Mesendoderm (in vitro differentiated cells): ENCODE measurements around the gene HAPLN1.

Experiments used
- DNase-seq: peaks from one replicate; pipeline ENCODE4 v3.0.0; 2013
- H2AK5ac ChIP-seq: 2 replicates; pipeline ENCODE4 v1.6.1; 2013; ENCODE audit warnings: low read length, inconsistent platforms
- H2BK120ac ChIP-seq: 2 replicates; pipeline ENCODE4 v1.6.1; 2013; ENCODE audit warnings: low read depth, mild to moderate bottlenecking, low read length, moderate library complexity, mixed read lengths
- H2BK15ac ChIP-seq: replicated peaks from 2 replicates; pipeline ENCODE4 v1.6.1; 2013; ENCODE audit warnings: low read depth, mild to moderate bottlenecking, moderate library complexity
- H2BK5ac ChIP-seq: 2 replicates; pipeline ENCODE4 v1.6.1; 2013; ENCODE audit warnings: low read length, inconsistent platforms
- H3K18ac ChIP-seq: 2 replicates; pipeline ENCODE4 v1.6.1; 2013; ENCODE audit warnings: mild to moderate bottlenecking, low read length, mixed read lengths
- H3K23ac ChIP-seq: one replicate; pipeline ENCODE4 v1.6.1; 2013; ENCODE audit warnings: low read length
- H3K27ac ChIP-seq: 2 replicates; pipeline ENCODE4 v1.5.1; 2013; ENCODE audit warnings: low read depth, mild to moderate bottlenecking, inconsistent platforms, low read length, moderate library complexity
- H3K27me3 ChIP-seq: 2 replicates; pipeline ENCODE4 v1.6.1; 2013; ENCODE audit warnings: low read length, control low read depth, mild to moderate bottlenecking, inconsistent platforms; ENCODE audit not compliant: insufficient read depth, poor library complexity
- H3K36me3 ChIP-seq: 2 replicates; pipeline ENCODE4 v1.6.1; 2013; ENCODE audit warnings: low read length, inconsistent platforms; ENCODE audit not compliant: control insufficient read depth, insufficient read depth
- H3K4ac ChIP-seq: one replicate; pipeline ENCODE4 v1.6.1; 2013; ENCODE audit warnings: low read depth, mild to moderate bottlenecking, low read length, moderate library complexity
- H3K4me1 ChIP-seq: 2 replicates; pipeline ENCODE4 v1.6.1; 2013; ENCODE audit warnings: low read depth, low read length, inconsistent platforms; ENCODE audit not compliant: control insufficient read depth
- H3K4me2 ChIP-seq: 2 replicates; pipeline ENCODE4 v1.6.1; 2013; ENCODE audit warnings: low read length
- H3K4me3 ChIP-seq: 2 replicates; pipeline ENCODE4 v1.5.1; 2013; ENCODE audit warnings: mild to moderate bottlenecking, low read length
- H3K56ac ChIP-seq: one replicate; pipeline ENCODE4 v1.6.1; 2013; ENCODE audit warnings: low read length
- H3K79me1 ChIP-seq: 2 replicates; pipeline ENCODE4 v1.6.1; 2013; ENCODE audit warnings: low read length, inconsistent platforms
- H3K79me2 ChIP-seq: 2 replicates; pipeline ENCODE4 v1.6.1; 2013; ENCODE audit warnings: mild to moderate bottlenecking, low read length; ENCODE audit not compliant: control insufficient read depth, insufficient read depth
- H3K9ac ChIP-seq: 2 replicates; pipeline ENCODE4 v1.6.1; 2013; ENCODE audit warnings: low read length, inconsistent platforms
- H4K5ac ChIP-seq: one replicate; pipeline ENCODE4 v1.6.1; 2013; ENCODE audit warnings: low read length
- H4K8ac ChIP-seq: one replicate; pipeline ENCODE4 v1.6.1; 2013; ENCODE audit warnings: low read depth, mild to moderate bottlenecking, control low read depth, low read length, moderate library complexity
- WGBS: extraction: QIAGEN DNeasy Blood & Tissue Kit; methylation state at CpG from one replicate; pipeline ENCODE4 v1.1.7; 2013; ENCODE audit warnings: low lambda C conversion rate, missing lambda C conversion rate; ENCODE audit not compliant: insufficient coverage; ENCODE audit errors: extremely low coverage; 5-methylcytosine and 5-hydroxymethylcytosine counted together

HAPLN1 gene

DNA sequence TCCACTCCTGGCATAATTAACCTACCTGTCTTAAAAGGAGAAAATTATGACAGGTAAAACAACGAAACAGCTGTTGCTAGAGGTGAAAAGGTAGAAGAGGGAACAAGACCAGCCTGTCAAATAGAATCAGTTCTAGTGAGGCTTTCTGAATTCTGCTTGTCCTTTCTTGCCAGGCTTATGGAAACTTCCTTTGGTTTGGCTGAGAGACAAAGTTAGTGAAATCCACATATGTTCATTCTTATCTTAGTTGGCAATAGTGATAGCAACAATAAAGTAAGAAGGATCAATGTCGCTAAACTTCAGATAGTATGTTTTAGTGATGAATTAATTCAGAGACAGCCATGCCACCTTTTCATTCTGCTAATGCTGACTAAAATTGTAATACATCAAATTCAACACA lies 34.4 kb downstream of the HAPLN1 start:
- no CpG with 5 or more reads among the region's 2 CpGs for WGBS
- Histone ChIP-seq H3K4me3 (no peak overlapping the region), H2BK5ac (no peak overlapping the region), H3K56ac (no peak overlapping the region), H4K8ac (no peak overlapping the region), H3K9ac (no peak overlapping the region), H2AK5ac (no peak overlapping the region), H3K4me2 (no peak overlapping the region), H3K27ac (no peak overlapping the region), H2BK15ac (no peak overlapping the region), H3K4ac (no peak overlapping the region), H2BK120ac (no peak overlapping the region), H3K18ac (no peak overlapping the region), H3K79me2 (no peaks in the 10 kb centered on the region), H3K79me1 (no peaks in the 10 kb centered on the region), H3K23ac (no peak overlapping the region), H3K4me1 (no peaks in the 10 kb centered on the region), H3K27me3 (no peaks in the 10 kb centered on the region), H4K5ac (no peak overlapping the region), H3K36me3 (no peaks in the 10 kb centered on the region)
- DNase-seq, result no peak

DNA sequence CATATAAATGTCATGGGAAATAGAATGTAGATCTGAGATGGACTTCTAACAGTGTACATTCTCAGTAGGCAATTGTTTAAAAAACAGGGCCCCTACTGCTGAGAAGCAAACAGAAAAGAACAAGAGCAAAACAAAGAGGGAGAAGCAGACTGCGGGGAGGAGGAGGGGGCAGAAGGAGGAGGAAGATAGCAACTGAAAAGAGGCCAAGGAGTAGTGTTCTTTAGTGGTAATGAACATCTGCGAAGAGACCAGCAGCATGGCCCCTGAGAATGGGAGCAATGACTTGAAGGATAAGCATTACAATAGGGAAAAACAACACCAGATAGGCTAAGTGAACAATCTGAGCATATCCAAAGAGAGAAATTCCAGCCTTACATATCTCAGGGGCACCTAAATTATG lies 36.8 kb downstream of the HAPLN1 start:
- no peak overlapping the region for H3K9ac ChIP-seq
- no peak overlapping the region for H3K23ac ChIP-seq
- H3K4me1 ChIP-seq, result no peaks in the 10 kb centered on the region
- H2BK15ac ChIP-seq, result no peak overlapping the region
- no peak overlapping the region for H2BK120ac ChIP-seq
- H3K4ac ChIP-seq, result no peak overlapping the region
- H2AK5ac ChIP-seq, result no peak overlapping the region
- H4K8ac ChIP-seq, result no peak overlapping the region
- no peaks in the 10 kb centered on the region for H3K79me1 ChIP-seq
- H3K27ac ChIP-seq, result no peak overlapping the region
- H2BK5ac ChIP-seq, result no peak overlapping the region
- no peaks in the 10 kb centered on the region for H3K79me2 ChIP-seq
- no peak overlapping the region for H4K5ac ChIP-seq
- H3K27me3 ChIP-seq, result no peaks in the 10 kb centered on the region
- H3K4me2 ChIP-seq, result no peak overlapping the region
- no peak overlapping the region for H3K4me3 ChIP-seq
- DNase-seq, result no peak
- no peaks in the 10 kb centered on the region for H3K36me3 ChIP-seq
- no CpG with 5 or more reads among the region's 2 CpGs for WGBS
- no peak overlapping the region for H3K56ac ChIP-seq
- H3K18ac ChIP-seq, result no peak overlapping the region

DNA sequence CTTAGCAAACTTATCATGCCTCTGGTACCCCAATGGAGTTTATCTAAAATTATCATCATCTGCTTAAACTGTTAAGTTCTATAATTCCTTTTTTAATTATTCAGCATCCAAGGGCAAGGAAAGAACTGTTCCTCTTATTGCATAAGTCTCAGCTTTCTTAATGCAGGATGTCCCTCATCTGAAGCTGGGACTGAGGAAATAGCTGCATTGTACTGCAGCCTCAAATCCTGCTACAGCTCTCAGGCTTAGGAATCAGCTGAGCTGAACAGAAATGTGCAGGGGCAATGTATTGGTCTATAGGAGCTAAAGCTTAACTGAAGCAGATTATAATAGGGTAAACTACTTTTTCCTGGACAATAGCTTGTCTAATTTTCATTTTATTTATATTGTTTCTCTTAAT lies 48.0 kb downstream of the HAPLN1 start:
- H3K79me1 ChIP-seq, result no peaks in the 10 kb centered on the region

DNA sequence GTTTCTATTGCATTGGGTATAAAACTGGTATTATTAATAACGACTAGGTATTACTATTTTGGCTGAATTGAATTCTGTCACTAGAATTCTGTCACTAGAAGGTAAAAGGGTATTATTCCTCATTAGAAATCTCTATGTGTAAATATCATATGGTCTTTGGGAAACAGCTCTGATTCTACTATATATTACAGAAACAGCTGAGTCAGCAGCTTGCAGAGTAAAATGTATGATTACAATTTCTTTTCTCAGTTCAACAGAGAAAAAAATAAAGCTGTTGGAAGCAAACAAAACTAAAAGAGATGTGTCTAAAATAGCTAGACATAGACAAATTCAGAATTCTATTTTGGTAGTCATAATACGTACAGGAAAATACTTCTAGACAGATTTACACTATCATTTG lies 48.5 kb downstream of the HAPLN1 start:
- Histone ChIP-seq H2AK5ac (no peak overlapping the region), H3K27me3 (no peaks in the 10 kb centered on the region), H3K4me2 (no peak overlapping the region), H2BK5ac (no peak overlapping the region), H3K18ac (no peak overlapping the region), H4K8ac (no peak overlapping the region), H3K4me1 (no peaks in the 10 kb centered on the region), H3K79me1 (no peaks in the 10 kb centered on the region), H3K79me2 (no peaks in the 10 kb centered on the region), H3K36me3 (no peaks in the 10 kb centered on the region), H4K5ac (no peak overlapping the region), H3K4ac (no peak overlapping the region), H2BK120ac (no peak overlapping the region), H3K4me3 (no peak overlapping the region), H3K23ac (no peak overlapping the region), H3K27ac (no peak overlapping the region), H3K9ac (no peak overlapping the region), H3K56ac (no peak overlapping the region), H2BK15ac (no peak overlapping the region)
- no CpG with 5 or more reads among the region's 2 CpGs for WGBS
- no peak for DNase-seq

More for the DNA sequence above, 48.0 kb downstream of the HAPLN1 start:
- H3K27me3 ChIP-seq, result no peaks in the 10 kb centered on the region
- H3K56ac ChIP-seq, result no peak overlapping the region
- H3K4ac ChIP-seq, result no peak overlapping the region
- no peak overlapping the region for H3K4me3 ChIP-seq
- H4K8ac ChIP-seq, result no peak overlapping the region
- no peak overlapping the region for H2BK5ac ChIP-seq
- H4K5ac ChIP-seq, result no peak overlapping the region
- no peak overlapping the region for H3K4me2 ChIP-seq
- no peak overlapping the region for H3K18ac ChIP-seq
- H3K23ac ChIP-seq, result no peak overlapping the region
- no peaks in the 10 kb centered on the region for H3K4me1 ChIP-seq
- no peak for DNase-seq
- H3K9ac ChIP-seq, result no peak overlapping the region
- H2AK5ac ChIP-seq, result no peak overlapping the region
- H2BK120ac ChIP-seq, result no peak overlapping the region
- H3K36me3 ChIP-seq, result no peaks in the 10 kb centered on the region
- no peak overlapping the region for H3K27ac ChIP-seq
- no peak overlapping the region for H2BK15ac ChIP-seq
- no peaks in the 10 kb centered on the region for H3K79me2 ChIP-seq

DNA sequence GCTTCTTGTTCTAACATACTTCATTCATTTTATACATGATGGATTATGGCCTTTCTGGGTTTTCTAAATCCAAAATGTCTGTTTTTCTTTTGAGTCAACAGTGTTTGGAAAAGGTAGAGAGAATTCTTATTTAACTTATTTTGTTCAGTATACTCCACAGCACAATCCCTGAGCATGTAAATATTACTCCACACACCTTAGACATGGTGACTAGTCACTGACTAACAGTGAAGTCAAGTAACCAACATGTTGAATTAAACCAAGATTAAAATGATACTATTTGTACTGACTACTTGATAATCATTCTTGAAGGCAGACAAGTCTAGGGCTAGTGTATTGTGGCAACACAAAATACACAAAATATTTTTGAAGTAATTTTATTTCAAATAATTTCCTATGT lies 55.0 kb downstream of the HAPLN1 start:
- Histone ChIP-seq H4K5ac (no peak overlapping the region), H3K79me1 (no peaks in the 10 kb centered on the region), H3K27me3 (no peaks in the 10 kb centered on the region), H2BK15ac (no peak overlapping the region), H3K4ac (no peak overlapping the region), H3K4me1 (no peaks in the 10 kb centered on the region), H2BK120ac (no peak overlapping the region), H3K79me2 (no peaks in the 10 kb centered on the region), H2AK5ac (no peak overlapping the region), H3K9ac (no peak overlapping the region), H4K8ac (no peak overlapping the region), H3K27ac (no peak overlapping the region), H3K18ac (no peak overlapping the region), H3K36me3 (no peaks in the 10 kb centered on the region), H3K4me3 (no peak overlapping the region), H3K23ac (no peak overlapping the region), H3K4me2 (no peak overlapping the region), H3K56ac (no peak overlapping the region), H2BK5ac (no peak overlapping the region)
- no peak for DNase-seq

DNA sequence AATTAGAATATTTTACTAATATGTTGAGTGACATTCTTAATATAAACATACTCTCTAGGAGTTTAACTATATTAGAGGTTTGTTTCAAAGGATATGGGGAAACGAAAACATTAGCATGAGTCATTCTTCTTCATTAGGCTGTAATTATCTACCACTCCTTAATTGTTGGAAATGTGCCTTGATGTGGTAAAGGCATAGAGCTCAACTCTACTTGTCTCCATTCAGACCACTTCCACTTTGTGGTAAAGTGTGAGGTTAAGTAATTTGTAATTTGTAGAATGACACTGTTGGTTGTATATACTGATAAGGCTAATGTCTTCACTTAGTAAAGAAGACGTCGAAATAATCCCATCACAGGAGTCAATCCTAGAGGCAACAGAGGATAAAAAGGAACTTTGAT lies 58.1 kb downstream of the HAPLN1 start:
- H4K5ac ChIP-seq, result no peak overlapping the region
- H2BK15ac ChIP-seq, result no peak overlapping the region
- no peak overlapping the region for H3K23ac ChIP-seq
- no peak overlapping the region for H3K4ac ChIP-seq
- H2BK120ac ChIP-seq, result no peak overlapping the region
- H3K4me1 ChIP-seq, result no peaks in the 10 kb centered on the region
- no CpG with 5 or more reads among the region's 3 CpGs for WGBS
- H3K4me3 ChIP-seq, result no peak overlapping the region
- no peak overlapping the region for H3K56ac ChIP-seq
- no peak overlapping the region for H4K8ac ChIP-seq
- H3K18ac ChIP-seq, result no peak overlapping the region
- no peak for DNase-seq
- H2BK5ac ChIP-seq, result no peak overlapping the region
- H3K79me1 ChIP-seq, result no peaks in the 10 kb centered on the region
- H3K9ac ChIP-seq, result no peak overlapping the region
- H2AK5ac ChIP-seq, result no peak overlapping the region
- no peak overlapping the region for H3K27ac ChIP-seq
- no peaks in the 10 kb centered on the region for H3K36me3 ChIP-seq
- H3K79me2 ChIP-seq, result no peaks in the 10 kb centered on the region
- H3K27me3 ChIP-seq, result no peaks in the 10 kb centered on the region
- no peak overlapping the region for H3K4me2 ChIP-seq
